A549 (cell line): ENCODE results near the gene QKI. TPM values are rescaled to one million over a fixed set of nuclear protein-coding genes. Genes with fewer than 3 reads are reported as not detected.
A peak's percentile ranks its signal among the peaks of the same experiment; 100 is the strongest.

Source experiments
- ATAC-seq, 2 experiments: fragments of 200-7000 bp in 1 of 2; fragments of >200 bp in 1 of 2; cut with Nextera tagmentation in 1 of 2; cut with Tn5 transposase in 1 of 2; 3 replicates each; pipeline versions ENCODE4 v1.8.0 to v1.9.1; 2018 to 2020; ENCODE audit warnings: mild to moderate bottlenecking in 1 of 2, moderate library complexity in 1 of 2
- CTCF ChIA-PET: fragments of 300-600 bp; sonication (Branson Sonifier 250); formaldehyde crosslinking; extraction: SDS; loops from one replicate; lab custom pipeline; 2021; ENCODE audit warnings: antibody characterized with exemption, inconsistent platforms; lab: Yijun Ruan, JAX
- POLR2A ChIA-PET: fragments of 350-600 bp; formaldehyde crosslinking; extraction: SDS; loops from one replicate; lab custom pipeline; 2021; ENCODE audit warnings: antibody characterized with exemption, inconsistent platforms; lab: Yijun Ruan, JAX
- DNase-seq, 2 experiments: peaks; one replicate each; pipeline versions ENCODE4 v3.0.0 to v3.0.0-alpha.2; 2011 to 2016; ENCODE audit warnings: low read depth in 1 of 2, low spot score in 1 of 2
- FAIRE-seq: peaks from 2 replicates; lab custom pipeline; 2011; peaks lifted over from hg19 to GRCh38; lab: Jason Lieb, UNC
- H3K27ac ChIP-seq, 2 experiments: fragments of >200 bp; sonication (Bioruptor Twin); formaldehyde crosslinking; 3 replicates each; pipeline ENCODE4 v1.5.1; 2016 to 2017
- H3K4me1 ChIP-seq: fragments of >200 bp; sonication (Bioruptor Twin); formaldehyde crosslinking; 3 replicates; pipeline ENCODE4 v1.6.1; 2016
- H3K4me2 ChIP-seq: fragments of >200 bp; sonication (Bioruptor Twin); formaldehyde crosslinking; 3 replicates; pipeline ENCODE4 v1.6.1; 2016
- H3K4me3 ChIP-seq: fragments of >200 bp; sonication (Bioruptor Twin); formaldehyde crosslinking; 3 replicates; pipeline ENCODE4 v1.5.1; 2016
- H3K9me3 ChIP-seq: fragments of >200 bp; sonication (Bioruptor Twin); formaldehyde crosslinking; 3 replicates; pipeline ENCODE4 v1.6.1; 2016
- BHLHE40 ChIP-seq: IDR thresholded peaks from 2 replicates; pipeline ENCODE4 v1.6.1; 2012; ENCODE audit warnings: low read depth, low read length, inconsistent platforms
- CBX8 ChIP-seq: fragments of 200-600 bp; sonication (generic); IDR thresholded peaks from 2 replicates; pipeline ENCODE4 v1.6.1; 2016
- CHD2 ChIP-seq: fragments of 150-350 bp; IDR thresholded peaks from 2 replicates; pipeline ENCODE4 v1.6.1; 2014; ENCODE audit warnings: low read length; ENCODE audit not compliant: partially characterized antibody
- EHF ChIP-seq: fragments of 250-450 bp; sonication (Bioruptor Pico); IDR thresholded peaks from 2 replicates; pipeline ENCODE4 v1.5.0; 2020; ENCODE audit warnings: mild to moderate bottlenecking
- ELK1 ChIP-seq: fragments of 150-350 bp; IDR thresholded peaks from 2 replicates; pipeline ENCODE4 v1.6.1; 2014; ENCODE audit warnings: low read depth, mild to moderate bottlenecking, low read length
- FOSL2 ChIP-seq, 2 experiments: fragments of 450-650 bp in 1 of 2; fragments of >200 bp in 1 of 2; sonication (Bioruptor Twin) in 1 of 2; formaldehyde crosslinking; IDR thresholded peaks; 2 replicates each; pipeline versions ENCODE4 v1.5.0 to v1.6.1; 2016 to 2020; ENCODE audit warnings: mild to moderate bottlenecking in 1 of 2, moderate library complexity in 1 of 2
- HEYL ChIP-seq: fragments of 250-450 bp; sonication (Bioruptor Pico); IDR thresholded peaks from 2 replicates; pipeline ENCODE4 v1.8.0; 2021; ENCODE audit warnings: mild to moderate bottlenecking, moderate library complexity
- HOXA7 ChIP-seq: fragments of 250-450 bp; sonication (Bioruptor Pico); IDR thresholded peaks from 2 replicates; pipeline ENCODE4 v1.5.0; 2020; ENCODE audit warnings: mild to moderate bottlenecking, moderate library complexity
- JUNB ChIP-seq: fragments of >200 bp; sonication (Bioruptor Twin); formaldehyde crosslinking; IDR thresholded peaks from 2 replicates; pipeline ENCODE4 v1.6.1; 2016
- MAFK ChIP-seq: fragments of 450-650 bp; IDR thresholded peaks from 2 replicates; pipeline ENCODE4 v1.6.1; 2014; ENCODE audit not compliant: partially characterized antibody
- NPAS2 ChIP-seq: fragments of 250-450 bp; sonication (Bioruptor Pico); IDR thresholded peaks from 2 replicates; pipeline ENCODE4 v1.8.0; 2022; ENCODE audit warnings: mild to moderate bottlenecking, moderate library complexity, borderline replicate concordance
- PHF8 ChIP-seq: fragments of 200-600 bp; sonication (generic); IDR thresholded peaks from 2 replicates; pipeline ENCODE4 v1.6.1; 2016; ENCODE audit warnings: low read depth, mild to moderate bottlenecking, antibody characterized with exemption, moderate library complexity, borderline replicate concordance
- POLR2A ChIP-seq: IDR thresholded peaks from 2 replicates; pipeline ENCODE4 v1.6.1; 2012; ENCODE audit warnings: mild to moderate bottlenecking, low read length
- RAD21 ChIP-seq, 2 experiments: fragments of >200 bp in 1 of 2; sonication (Bioruptor Twin) in 1 of 2; formaldehyde crosslinking in 1 of 2; IDR thresholded peaks in 1 of 2; conservative IDR thresholded peaks in 1 of 2; 2 replicates in 1 of 2; 3 replicates in 1 of 2; pipeline ENCODE4 v1.6.1; 2012 to 2018; ENCODE audit warnings: inconsistent platforms in 1 of 2
- RARB ChIP-seq: fragments of 250-450 bp; sonication (Bioruptor Pico); IDR thresholded peaks from 2 replicates; pipeline ENCODE4 v1.8.0; 2021; ENCODE audit warnings: mild to moderate bottlenecking, moderate library complexity
- RCOR1 ChIP-seq: fragments of 150-350 bp; IDR thresholded peaks from 2 replicates; pipeline ENCODE4 v1.6.1; 2014; ENCODE audit warnings: antibody characterized with exemption, low read length, low read depth
- RFX5 ChIP-seq: fragments of 450-650 bp; IDR thresholded peaks from 2 replicates; pipeline ENCODE4 v1.7.1; 2014; ENCODE audit warnings: antibody characterized with exemption, mild to moderate bottlenecking, moderate library complexity
- SMC3 ChIP-seq: fragments of >200 bp; sonication (Bioruptor Twin); formaldehyde crosslinking; IDR thresholded peaks from 3 replicates; pipeline ENCODE4 v1.6.1; 2018; ENCODE audit warnings: inconsistent platforms
- SREBF2 ChIP-seq: fragments of 450-650 bp; IDR thresholded peaks from 2 replicates; pipeline ENCODE4 v1.6.1; 2014; ENCODE audit warnings: mild to moderate bottlenecking, moderate library complexity
- TFCP2L1 ChIP-seq: fragments of 250-450 bp; sonication (Bioruptor Pico); IDR thresholded peaks from 2 replicates; pipeline ENCODE4 v1.5.0; 2021; ENCODE audit warnings: mild to moderate bottlenecking
- TP53 ChIP-seq: fragments of 250-450 bp; sonication (Bioruptor Pico); IDR thresholded peaks from 2 replicates; pipeline ENCODE4 v1.5.0; 2021; ENCODE audit warnings: mild to moderate bottlenecking, moderate library complexity
- ZFP36 ChIP-seq: fragments of 450-650 bp; IDR thresholded peaks from 2 replicates; pipeline ENCODE4 v1.6.1; 2014; ENCODE audit warnings: borderline replicate concordance; ENCODE audit not compliant: partially characterized antibody
- ZNF302 ChIP-seq: fragments of 250-450 bp; sonication (Bioruptor Pico); IDR thresholded peaks from 2 replicates; pipeline ENCODE4 v1.9.0; 2021; ENCODE audit warnings: inconsistent platforms, mild to moderate bottlenecking, moderate library complexity
- ZSCAN20 ChIP-seq: fragments of 250-450 bp; sonication (Bioruptor Pico); IDR thresholded peaks from 2 replicates; pipeline ENCODE4 v1.8.0; 2022; ENCODE audit warnings: mild to moderate bottlenecking, moderate library complexity
- WGBS: methylation state at CpG from one replicate; pipeline ENCODE4 v1.1.6; 2017; ENCODE audit errors: missing lambda C conversion rate; 5-methylcytosine and 5-hydroxymethylcytosine counted together
- polyA plus RNA-seq, 4 experiments: library from polyadenylated mRNA; depleted of rRNA in 3 of 4; stranded (reverse); fragments of >200 nt; fragmentation: RNase III in 1 of 4; extraction: RNeasy Plus Mini Kit Qiagen cat#74134 plus additional on column Dnase treatment in 1 of 4; gene quantifications; 2 replicates in 3 of 4; 3 replicates in 1 of 4; pipeline ENCODE4 v1.2.3, GENCODE V29; 2011 to 2017
- TF ChIP-seq, protein P1 (sequence below): fragments of 200-600 bp; sonication (generic); IDR thresholded peaks from 2 replicates; pipeline ENCODE4 v1.6.1; 2016; ENCODE audit warnings: antibody characterized with exemption, mild to moderate bottlenecking, moderate library complexity
- TF ChIP-seq, protein P2 (sequence below): IDR thresholded peaks from 2 replicates; pipeline ENCODE4 v1.6.1; 2012; ENCODE audit warnings: low read depth, borderline replicate concordance
- TF ChIP-seq, protein P3 (sequence below): IDR thresholded peaks from 2 replicates; pipeline ENCODE4 v1.6.1; 2012

The QKI gene
- polyA plus RNA-seq, 2 of the 4 experiments (the other 2 are of a cell fraction) = 71.9 to 98.2 TPM

DNA sequence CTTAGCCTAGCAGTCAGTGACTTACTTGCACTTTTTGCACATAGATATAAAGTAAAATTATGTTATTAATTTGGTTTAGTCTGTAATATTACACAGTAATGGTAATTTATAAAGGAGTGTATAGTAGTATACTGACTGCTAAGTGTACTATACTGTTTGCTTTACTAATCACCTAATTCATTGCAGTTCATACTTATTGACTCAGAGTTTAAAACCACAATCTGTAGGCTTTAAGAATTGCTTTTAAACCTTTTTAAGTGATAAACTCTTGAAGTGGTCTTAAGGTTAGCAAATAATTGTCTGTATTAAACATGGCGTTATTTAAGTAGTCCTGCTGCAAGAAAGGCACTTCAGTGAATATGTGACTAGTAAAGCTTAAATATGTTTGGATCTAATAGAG lies 151.5 kb downstream of the QKI start (continued):
- TF ChIP-seq HOXA7 (CRISPR knock-in tag) = no peak

DNA sequence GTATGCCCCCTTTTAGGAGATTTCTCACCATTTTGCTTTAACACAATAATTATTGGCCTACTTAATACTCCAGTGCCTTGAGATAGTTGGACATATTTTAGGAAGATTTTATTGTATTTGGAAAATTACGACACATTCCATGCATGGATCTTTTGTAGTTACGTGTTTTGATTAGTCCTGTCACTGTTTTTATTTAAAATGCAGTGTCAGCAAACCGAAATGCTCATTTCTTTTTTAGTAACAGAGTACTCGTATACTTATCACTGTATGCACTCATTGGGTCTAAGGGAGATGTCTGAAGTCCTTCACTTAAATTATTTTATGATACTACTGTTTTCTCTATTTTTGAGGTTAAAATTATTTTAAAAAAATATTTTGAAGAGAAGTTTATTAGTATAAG lies 153.8 kb downstream of the QKI start:
- POLR2A ChIA-PET = no interaction called here
- no peak overlapping the region for H3K27ac ChIP-seq
- no peak overlapping the region for H3K4me2 ChIP-seq
- FAIRE-seq = no peak
- peak; percentile 85 for TF ChIP-seq MAFK
- TF ChIP-seq HEYL (CRISPR knock-in tag) = no peak
- TF ChIP-seq, all 56 proteins: peak for 1
- Histone ChIP-seq H3K9me3 (no peaks in the 10 kb centered on the region), H3K4me1 (peaks cover 18% of the 10 kb centered on the region), H3K4me3 (no peak overlapping the region)
- 93% methylated on average over 4 of the region's 4 CpGs for WGBS
- CTCF ChIA-PET = no interaction called here
- ATAC-seq (no peak), DNase-seq (no peak)

- H3K9me3 ChIP-seq = no peaks in the 10 kb centered on the region
- ATAC-seq (no peak), DNase-seq (no peak), FAIRE-seq (no peak)
- WGBS = 89% methylated on average over 12 of the region's 12 CpGs
- H3K4me2 ChIP-seq = no peak overlapping the region
- ChIA-PET POLR2A (no interaction called here), CTCF (interaction anchor here (0.6 kb wide), 1 partner anchor 205 kb away, joined by 3 read pairs; no protein-coding TSS in a partner anchor)
- H3K27ac ChIP-seq = no peak overlapping the region
- no peak for TF ChIP-seq MAFK
- no peak for TF ChIP-seq ZNF302 (CRISPR knock-in tag)
- no peak for TF ChIP-seq SMC3
- TF ChIP-seq ELK1 = no peak
- no peak for TF ChIP-seq RARB
- TF ChIP-seq POLR2A = no peak
- TF ChIP-seq, protein P1, sequence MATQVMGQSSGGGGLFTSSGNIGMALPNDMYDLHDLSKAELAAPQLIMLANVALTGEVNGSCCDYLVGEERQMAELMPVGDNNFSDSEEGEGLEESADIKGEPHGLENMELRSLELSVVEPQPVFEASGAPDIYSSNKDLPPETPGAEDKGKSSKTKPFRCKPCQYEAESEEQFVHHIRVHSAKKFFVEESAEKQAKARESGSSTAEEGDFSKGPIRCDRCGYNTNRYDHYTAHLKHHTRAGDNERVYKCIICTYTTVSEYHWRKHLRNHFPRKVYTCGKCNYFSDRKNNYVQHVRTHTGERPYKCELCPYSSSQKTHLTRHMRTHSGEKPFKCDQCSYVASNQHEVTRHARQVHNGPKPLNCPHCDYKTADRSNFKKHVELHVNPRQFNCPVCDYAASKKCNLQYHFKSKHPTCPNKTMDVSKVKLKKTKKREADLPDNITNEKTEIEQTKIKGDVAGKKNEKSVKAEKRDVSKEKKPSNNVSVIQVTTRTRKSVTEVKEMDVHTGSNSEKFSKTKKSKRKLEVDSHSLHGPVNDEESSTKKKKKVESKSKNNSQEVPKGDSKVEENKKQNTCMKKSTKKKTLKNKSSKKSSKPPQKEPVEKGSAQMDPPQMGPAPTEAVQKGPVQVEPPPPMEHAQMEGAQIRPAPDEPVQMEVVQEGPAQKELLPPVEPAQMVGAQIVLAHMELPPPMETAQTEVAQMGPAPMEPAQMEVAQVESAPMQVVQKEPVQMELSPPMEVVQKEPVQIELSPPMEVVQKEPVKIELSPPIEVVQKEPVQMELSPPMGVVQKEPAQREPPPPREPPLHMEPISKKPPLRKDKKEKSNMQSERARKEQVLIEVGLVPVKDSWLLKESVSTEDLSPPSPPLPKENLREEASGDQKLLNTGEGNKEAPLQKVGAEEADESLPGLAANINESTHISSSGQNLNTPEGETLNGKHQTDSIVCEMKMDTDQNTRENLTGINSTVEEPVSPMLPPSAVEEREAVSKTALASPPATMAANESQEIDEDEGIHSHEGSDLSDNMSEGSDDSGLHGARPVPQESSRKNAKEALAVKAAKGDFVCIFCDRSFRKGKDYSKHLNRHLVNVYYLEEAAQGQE = no peak
- TF ChIP-seq, protein P2, sequence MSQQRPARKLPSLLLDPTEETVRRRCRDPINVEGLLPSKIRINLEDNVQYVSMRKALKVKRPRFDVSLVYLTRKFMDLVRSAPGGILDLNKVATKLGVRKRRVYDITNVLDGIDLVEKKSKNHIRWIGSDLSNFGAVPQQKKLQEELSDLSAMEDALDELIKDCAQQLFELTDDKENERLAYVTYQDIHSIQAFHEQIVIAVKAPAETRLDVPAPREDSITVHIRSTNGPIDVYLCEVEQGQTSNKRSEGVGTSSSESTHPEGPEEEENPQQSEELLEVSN = no peak
- no peak for TF ChIP-seq ZSCAN20 (CRISPR knock-in tag)
- TF ChIP-seq JUNB = no peak
- TF ChIP-seq, protein P3, sequence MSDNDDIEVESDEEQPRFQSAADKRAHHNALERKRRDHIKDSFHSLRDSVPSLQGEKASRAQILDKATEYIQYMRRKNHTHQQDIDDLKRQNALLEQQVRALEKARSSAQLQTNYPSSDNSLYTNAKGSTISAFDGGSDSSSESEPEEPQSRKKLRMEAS = no peak
- TF ChIP-seq NPAS2 (CRISPR knock-in tag) = no peak
- no peak for TF ChIP-seq TFCP2L1 (CRISPR knock-in tag)
- TF ChIP-seq TP53 (CRISPR knock-in tag) = no peak
- TF ChIP-seq EHF (CRISPR knock-in tag) = no peak
- H3K4me1 ChIP-seq = peaks cover 18% of the 10 kb centered on the region
- H3K4me3 ChIP-seq = no peak overlapping the region
Observed at GRCh38 chr6:163570579-163571231, 156.2 kb downstream of the QKI start.

DNA sequence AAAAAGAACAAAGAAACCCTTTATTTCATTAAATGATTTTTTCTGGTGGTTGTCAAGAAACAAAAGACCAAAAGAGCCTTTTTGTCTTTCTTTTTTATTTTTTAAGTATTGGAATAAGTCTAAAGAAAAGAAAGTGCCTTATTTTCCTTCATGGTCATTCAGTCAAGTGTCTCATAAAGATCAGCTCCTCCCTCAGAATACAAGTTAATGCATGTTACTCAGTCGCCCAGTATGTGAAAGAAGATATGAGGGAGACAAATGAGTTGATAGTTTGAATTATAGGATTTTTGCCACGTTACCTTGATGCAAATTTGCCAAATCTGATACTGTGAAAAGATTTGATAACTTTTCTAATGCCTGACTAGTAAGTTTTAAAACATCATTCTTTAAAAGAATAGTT lies 157.2 kb downstream of the QKI start:
- ChIA-PET POLR2A (no interaction called here), CTCF (no interaction called here)
- Histone ChIP-seq H3K9me3 (no peaks in the 10 kb centered on the region), H3K4me2 (peak overlapping the region; percentile 46; the same call in 2 of the 3 replicates), H3K4me3 (no peak overlapping the region), H3K4me1 (peaks cover 18% of the 10 kb centered on the region), H3K27ac (no peak overlapping the region)
- FAIRE-seq (no peak), ATAC-seq (no peak), DNase-seq (no peak)
- 90% methylated on average over 2 of the region's 2 CpGs for whole genome bisulfite sequencing
- TF ChIP-seq RAD21 (conservative IDR thresholded peaks at IDR 0.05 in 1 of 2, IDR thresholded peaks at IDR 0.05 in 1 of 2) (no peak), SMC3 (no peak), CBX8 (no peak), CHD2 (no peak), ZFP36 (no peak), PHF8 (no peak), RFX5 (no peak), JUNB (no peak), RCOR1 (no peak), SREBF2 (no peak), BHLHE40 (no peak), FOSL2 (IDR thresholded peaks at IDR 0.05) (no peak), FOSL2 (CRISPR knock-in tag; IDR thresholded peaks at IDR 0.05) (no peak)
- TF ChIP-seq, protein P2 = no peak
